ENCODE results near the gene UBAC2. TPM values are rescaled to one million over a fixed set of nuclear protein-coding genes. Genes with fewer than 3 reads are reported as not detected.

Gene UBAC2
- total and polyA plus RNA-seq, 2 of the 8 experiments (the other 6 are each of a cell fraction or from before 2014, with no cell fraction given), result 75.9 to 76.9 TPM

DNA sequence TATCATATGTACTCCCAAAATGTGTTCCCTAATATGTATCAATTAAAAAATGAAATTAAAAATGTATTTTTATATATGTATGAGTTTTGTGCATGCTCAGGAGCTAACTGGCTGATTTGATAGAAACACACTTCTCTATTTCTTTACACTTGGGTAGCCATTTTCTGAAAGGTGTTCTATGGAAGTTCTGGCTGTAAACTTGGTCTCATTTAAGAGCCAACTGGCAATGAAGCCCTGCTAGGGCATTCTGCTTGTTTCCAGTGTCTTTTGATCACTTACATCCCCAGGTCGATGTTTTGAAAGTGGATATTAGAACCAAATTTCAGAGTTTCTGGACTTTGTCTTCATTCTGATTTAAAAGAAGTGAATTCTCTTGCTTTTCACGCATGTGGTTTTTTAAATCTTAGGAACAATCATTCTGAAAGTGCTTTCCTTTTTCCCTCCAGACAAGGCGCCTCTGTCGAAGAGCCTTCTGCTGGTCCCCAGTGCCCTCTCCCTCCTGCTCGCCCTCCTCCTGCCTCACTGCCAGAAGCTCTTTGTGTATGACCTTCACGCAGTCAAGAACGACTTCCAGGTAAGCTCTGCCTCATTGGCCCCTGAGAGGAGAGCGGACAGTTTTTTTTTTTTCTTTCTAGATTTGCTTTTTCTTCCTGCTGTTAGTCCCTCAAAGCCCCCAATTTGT is 37.5 kb downstream of the UBAC2 start (continued):
- TF ChIP-seq NANOG (IDR thresholded peaks at IDR 0.05; ENCODE audit: insufficient read depth, low read depth, low read length, poor library complexity, severe bottlenecking), result no peak
- no peak for TF ChIP-seq TAF7 (optimal IDR thresholded peaks at IDR 0.05; ENCODE audit: borderline replicate concordance, low read depth, low read length)
- TF ChIP-seq RXRA (IDR thresholded peaks at IDR 0.05; ENCODE audit: insufficient read depth, low read depth, low read length), result no peak
- TF ChIP-seq POU5F1 (IDR thresholded peaks at IDR 0.05; ENCODE audit: low read depth, low read length), result no peak
- no peak for TF ChIP-seq EGR1 (IDR thresholded peaks at IDR 0.05; ENCODE audit: borderline replicate concordance, low read depth, low read length)
